HFF-Myc (cell line): Measurements from ENCODE around the gene COPS3.

Experiments
- DNase-seq: peaks from one replicate; pipeline ENCODE4 v3.0.0-alpha.2; 2011; ENCODE audit warnings: low read depth; ENCODE audit errors: extremely low read depth
- H3K4me3 ChIP-seq: replicated peaks from 2 replicates; pipeline ENCODE4 v1.5.1; 2011; ENCODE audit warnings: low read depth, mild to moderate bottlenecking, control low read depth, low read length
- CTCF ChIP-seq: IDR thresholded peaks from 2 replicates; pipeline ENCODE4 v1.5.1; 2012; ENCODE audit warnings: mild to moderate bottlenecking, low read depth, low read length, control low read depth; ENCODE audit errors: missing control alignments

The COPS3 gene

DNA sequence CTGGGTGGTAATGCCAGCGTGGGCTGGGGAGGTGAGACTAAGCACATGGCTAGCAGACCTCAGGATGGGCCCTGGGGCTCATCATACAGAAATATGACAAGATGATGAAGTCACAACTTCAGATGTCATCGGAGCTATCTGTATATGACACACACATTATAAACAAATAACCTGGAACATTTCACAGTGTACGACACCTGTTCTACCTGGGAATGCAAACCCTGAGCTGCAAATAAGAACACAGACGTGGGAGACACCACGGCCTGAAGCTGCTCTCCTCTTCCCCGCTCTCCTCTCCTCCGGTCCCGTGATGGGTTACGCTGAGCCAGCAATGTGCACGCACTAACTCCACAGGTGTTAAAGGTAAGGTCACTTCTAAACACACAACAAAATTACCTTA lies 79.8 kb downstream of the COPS3 start:
- no peak for TF ChIP-seq CTCF
- DNase-seq, result no peak
- no peak overlapping the region for H3K4me3 ChIP-seq

GRCh38 chr17:17200831-17201230 lies 80.2 kb downstream of the COPS3 start:
- no peak for TF ChIP-seq CTCF
- DNase-seq, result no peak
- H3K4me3 ChIP-seq, result no peak overlapping the region

GRCh38 chr17:17200311-17200710 lies 80.7 kb downstream of the COPS3 start:
- no peak for TF ChIP-seq CTCF
- DNase-seq, result no peak
- H3K4me3 ChIP-seq, result no peak overlapping the region

- no peak overlapping the region for H3K4me3 ChIP-seq
- no peak for TF ChIP-seq CTCF
- no peak for DNase-seq
These were observed 82.8 kb downstream of the COPS3 start for GRCh38 chr17:17198281-17198680.

DNA sequence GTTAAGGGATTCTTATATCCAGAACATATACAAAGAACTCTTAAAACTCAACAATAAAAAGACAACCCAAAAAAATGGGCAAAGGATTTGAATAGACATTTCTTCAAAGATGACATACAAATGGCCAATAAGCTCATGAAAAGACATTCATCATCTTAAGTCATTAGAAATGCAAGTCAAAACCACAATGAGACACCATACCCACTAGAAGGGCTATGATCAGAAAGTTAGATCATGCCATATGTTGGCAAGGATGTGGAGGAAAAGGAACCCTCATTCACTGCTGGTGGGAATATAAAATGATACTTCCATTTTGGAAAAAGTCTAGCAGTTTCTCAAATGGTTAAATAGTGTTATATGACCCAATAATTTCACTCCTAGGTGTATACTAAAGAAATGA lies 84.3 kb downstream of the COPS3 start:
- no peak for TF ChIP-seq CTCF
- no peak overlapping the region for H3K4me3 ChIP-seq
- no peak for DNase-seq
